Measurements from ENCODE around the gene GNB5.

DNA sequence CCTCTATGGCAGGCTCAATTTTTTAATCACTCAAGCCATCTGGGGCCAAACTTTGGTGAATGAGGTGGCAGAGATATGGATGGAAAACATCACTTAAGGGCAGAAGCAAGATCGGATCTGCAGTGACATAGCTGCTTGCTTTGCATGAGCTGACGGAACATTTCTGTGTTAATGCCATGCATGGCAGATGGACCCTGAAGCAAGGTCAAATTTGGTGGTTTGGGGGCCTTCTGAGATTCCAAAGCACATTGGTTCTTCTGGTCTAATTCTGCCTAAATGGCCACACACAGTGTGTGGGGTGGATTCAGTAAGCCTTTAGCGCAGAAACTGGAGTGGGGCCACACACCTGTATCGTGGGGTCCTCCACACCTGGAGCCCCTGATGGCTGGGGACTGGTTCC, 40.3 kb downstream of the GNB5 start:
- TF ChIP-seq POLR2AphosphoS5 (IDR thresholded peaks at IDR 0.05) (no peak), POLR2A (IDR thresholded peaks at IDR 0.05) (no peak), EP300 (IDR thresholded peaks at IDR 0.05; ENCODE audit: low read depth) (no peak)
- TF ChIP-seq, protein P1, sequence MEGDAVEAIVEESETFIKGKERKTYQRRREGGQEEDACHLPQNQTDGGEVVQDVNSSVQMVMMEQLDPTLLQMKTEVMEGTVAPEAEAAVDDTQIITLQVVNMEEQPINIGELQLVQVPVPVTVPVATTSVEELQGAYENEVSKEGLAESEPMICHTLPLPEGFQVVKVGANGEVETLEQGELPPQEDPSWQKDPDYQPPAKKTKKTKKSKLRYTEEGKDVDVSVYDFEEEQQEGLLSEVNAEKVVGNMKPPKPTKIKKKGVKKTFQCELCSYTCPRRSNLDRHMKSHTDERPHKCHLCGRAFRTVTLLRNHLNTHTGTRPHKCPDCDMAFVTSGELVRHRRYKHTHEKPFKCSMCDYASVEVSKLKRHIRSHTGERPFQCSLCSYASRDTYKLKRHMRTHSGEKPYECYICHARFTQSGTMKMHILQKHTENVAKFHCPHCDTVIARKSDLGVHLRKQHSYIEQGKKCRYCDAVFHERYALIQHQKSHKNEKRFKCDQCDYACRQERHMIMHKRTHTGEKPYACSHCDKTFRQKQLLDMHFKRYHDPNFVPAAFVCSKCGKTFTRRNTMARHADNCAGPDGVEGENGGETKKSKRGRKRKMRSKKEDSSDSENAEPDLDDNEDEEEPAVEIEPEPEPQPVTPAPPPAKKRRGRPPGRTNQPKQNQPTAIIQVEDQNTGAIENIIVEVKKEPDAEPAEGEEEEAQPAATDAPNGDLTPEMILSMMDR (IDR thresholded peaks at IDR 0.05): no peak
